Mesenchymal stem cell (in vitro differentiated cells and primary cell): Measurements from ENCODE around the gene PKN3.

Source experiments
- DNase-seq: peaks from one replicate; pipeline ENCODE4 v3.0.0-alpha.2; 2013
- H2AFZ ChIP-seq: one replicate; pipeline ENCODE4 v1.6.1; 2013; ENCODE audit warnings: low read depth, mild to moderate bottlenecking, control low read depth, inconsistent platforms, low read length, moderate library complexity
- H2AK5ac ChIP-seq: 2 replicates; pipeline ENCODE4 v1.6.1; 2013; ENCODE audit warnings: low read length, moderate library complexity, mild to moderate bottlenecking, inconsistent platforms; ENCODE audit not compliant: severe bottlenecking
- H2BK120ac ChIP-seq: one replicate; pipeline ENCODE4 v1.6.1; 2013; ENCODE audit warnings: low read depth, mild to moderate bottlenecking, inconsistent platforms, low read length, moderate library complexity
- H2BK12ac ChIP-seq, 2 experiments: one replicate each; pipeline ENCODE4 v1.6.1; 2013; ENCODE audit warnings: inconsistent platforms in 2 of 2, low read length in 2 of 2, mild to moderate bottlenecking in 2 of 2, moderate library complexity in 2 of 2, control low read depth in 1 of 2
- H2BK15ac ChIP-seq: one replicate; pipeline ENCODE4 v1.6.1; 2013; ENCODE audit warnings: mild to moderate bottlenecking, low read depth, inconsistent platforms; ENCODE audit not compliant: poor library complexity, severe bottlenecking
- H2BK5ac ChIP-seq: 2 replicates; pipeline ENCODE4 v1.6.1; 2013; ENCODE audit warnings: low read depth, mild to moderate bottlenecking, low read length, control low read depth, inconsistent platforms; ENCODE audit not compliant: poor library complexity, severe bottlenecking
- H3K14ac ChIP-seq, 2 experiments: one replicate each; pipeline ENCODE4 v1.6.1; 2013; ENCODE audit warnings: inconsistent platforms in 2 of 2, low read length in 2 of 2, control low read depth in 1 of 2, mild to moderate bottlenecking in 1 of 2, moderate library complexity in 1 of 2
- H3K18ac ChIP-seq, 2 experiments: one replicate each; pipeline ENCODE4 v1.6.1; 2013; ENCODE audit warnings: inconsistent platforms in 2 of 2, low read length in 2 of 2, control low read depth in 1 of 2, low read depth in 1 of 2, mild to moderate bottlenecking in 1 of 2
- H3K23ac ChIP-seq, 2 experiments: one replicate each; pipeline ENCODE4 v1.6.1; 2013; ENCODE audit warnings: inconsistent platforms in 2 of 2, low read length in 2 of 2, mild to moderate bottlenecking in 2 of 2, moderate library complexity in 2 of 2, control low read depth in 1 of 2
- H3K27ac ChIP-seq: 2 replicates; pipeline ENCODE4 v1.5.1; 2013; ENCODE audit warnings: mild to moderate bottlenecking, moderate library complexity, low read length, control low read depth, inconsistent platforms; ENCODE audit not compliant: poor library complexity, severe bottlenecking
- H3K27me3 ChIP-seq, 2 experiments: 2 replicates each; pipeline versions ENCODE4 v1.6.1 to v1.7.0; 2013; ENCODE audit warnings: low read length in 2 of 2, mild to moderate bottlenecking in 2 of 2, moderate library complexity in 2 of 2, control low read depth in 1 of 2, inconsistent platforms in 1 of 2; ENCODE audit not compliant: control insufficient read depth in 1 of 2, insufficient read depth in 1 of 2
- H3K36me3 ChIP-seq, 2 experiments: 2 replicates each; pipeline versions ENCODE4 v1.6.1 to v1.7.0; 2013; ENCODE audit warnings: low read length in 2 of 2, control low read depth in 1 of 2, inconsistent platforms in 1 of 2, low read depth in 1 of 2, mild to moderate bottlenecking in 1 of 2; ENCODE audit not compliant: insufficient read depth in 2 of 2, control insufficient read depth in 1 of 2
- H3K4ac ChIP-seq, 2 experiments: one replicate each; pipeline ENCODE4 v1.6.1; 2013; ENCODE audit warnings: inconsistent platforms in 2 of 2, low read length in 2 of 2, mild to moderate bottlenecking in 2 of 2, moderate library complexity in 2 of 2, control low read depth in 1 of 2, low read depth in 1 of 2
- H3K4me1 ChIP-seq: 2 replicates; pipeline ENCODE4 v1.6.1; 2013; ENCODE audit warnings: low read depth, low read length, control low read depth; ENCODE audit not compliant: control insufficient read depth, insufficient read depth
- H3K4me2 ChIP-seq: 2 replicates; pipeline ENCODE4 v1.6.1; 2013; ENCODE audit warnings: low read length, mild to moderate bottlenecking, inconsistent platforms; ENCODE audit not compliant: poor library complexity, severe bottlenecking
- H3K4me3 ChIP-seq, 2 experiments: 2 replicates each; pipeline versions ENCODE4 v1.5.1 to v1.7.0; 2013; ENCODE audit warnings: low read length in 2 of 2, mild to moderate bottlenecking in 2 of 2, control low read depth in 1 of 2, low read depth in 1 of 2; ENCODE audit not compliant: insufficient read depth in 1 of 2
- H3K79me1 ChIP-seq: replicated peaks from 2 replicates; pipeline ENCODE4 v1.6.1; 2013; ENCODE audit warnings: mild to moderate bottlenecking, control low read depth, low read length, inconsistent platforms; ENCODE audit not compliant: poor library complexity, severe bottlenecking
- H3K9ac ChIP-seq: 2 replicates; pipeline ENCODE4 v1.7.0; 2013; ENCODE audit warnings: mild to moderate bottlenecking, low read length, moderate library complexity
- H3K9me3 ChIP-seq: 2 replicates; pipeline ENCODE4 v1.7.0; 2013; ENCODE audit warnings: mild to moderate bottlenecking, low read length; ENCODE audit not compliant: control insufficient read depth
- H4K8ac ChIP-seq: one replicate; pipeline ENCODE4 v1.6.1; 2013; ENCODE audit warnings: inconsistent platforms, mild to moderate bottlenecking, low read length, moderate library complexity
- H4K91ac ChIP-seq: one replicate; pipeline ENCODE4 v1.6.1; 2013; ENCODE audit warnings: mild to moderate bottlenecking, low read length, inconsistent platforms
- WGBS: methylation state at CpG from one replicate; pipeline ENCODE4 v1.1.7; 2013; ENCODE audit warnings: mixed read lengths; 5-methylcytosine and 5-hydroxymethylcytosine counted together

Gene PKN3

DNA sequence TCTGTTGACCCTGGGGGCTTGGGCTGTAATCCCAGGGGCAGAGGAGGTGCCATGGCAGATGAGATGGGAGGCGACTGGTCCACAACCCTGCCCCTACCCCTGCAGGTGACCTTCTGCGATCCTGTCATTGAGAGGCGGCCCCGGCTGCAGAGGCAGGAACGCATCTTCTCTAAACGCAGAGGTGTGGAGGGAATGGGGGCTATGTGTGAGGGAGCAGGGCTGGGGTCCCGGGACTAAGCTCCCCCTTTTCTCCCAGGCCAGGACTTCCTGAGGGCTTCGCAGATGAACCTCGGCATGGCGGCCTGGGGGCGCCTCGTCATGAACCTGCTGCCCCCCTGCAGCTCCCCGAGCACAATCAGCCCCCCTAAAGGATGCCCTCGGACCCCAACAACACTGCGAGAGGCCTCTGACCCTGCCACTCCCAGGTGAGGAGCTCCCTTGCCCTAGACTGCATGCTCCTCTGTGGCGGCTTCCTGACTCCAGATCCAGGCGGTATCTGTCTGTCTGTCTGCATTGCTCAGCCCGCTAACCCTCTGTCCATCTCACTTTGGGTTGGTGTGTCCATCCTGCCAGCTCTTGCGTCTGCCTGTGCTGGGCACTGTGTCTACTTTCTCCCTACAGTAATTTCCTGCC lies 11.8 kb downstream of the PKN3 start:
- no peak overlapping the region for H3K4ac ChIP-seq
- H2AFZ ChIP-seq: no peak overlapping the region
- peaks cover 0 to 23% of the 10 kb centered on the region in 2 experiments for H3K36me3 ChIP-seq
- no peak overlapping the region for H2BK5ac ChIP-seq
- no peaks in the 10 kb centered on the region for H3K27me3 ChIP-seq
- H2BK15ac ChIP-seq: no peak overlapping the region
- H4K8ac ChIP-seq: no peak overlapping the region
- no peak for DNase-seq
- no peak overlapping the region for H3K14ac ChIP-seq
- 95% methylated on average over 18 of the region's 19 CpGs for WGBS
- no peak overlapping the region for H3K27ac ChIP-seq
- H3K79me1 ChIP-seq: no peaks in the 10 kb centered on the region
- no peak overlapping the region for H2BK120ac ChIP-seq
- H2BK12ac ChIP-seq: no peak overlapping the region
- H3K4me2 ChIP-seq: no peak overlapping the region
- H3K23ac ChIP-seq: no peak overlapping the region
- H3K9ac ChIP-seq: no peak overlapping the region
- no peaks in the 10 kb centered on the region for H3K4me1 ChIP-seq
- H4K91ac ChIP-seq: no peak overlapping the region
- H3K18ac ChIP-seq: no peak overlapping the region
- H3K4me3 ChIP-seq: no peak overlapping the region
- no peaks in the 10 kb centered on the region for H3K9me3 ChIP-seq
- H2AK5ac ChIP-seq: no peak overlapping the region

DNA sequence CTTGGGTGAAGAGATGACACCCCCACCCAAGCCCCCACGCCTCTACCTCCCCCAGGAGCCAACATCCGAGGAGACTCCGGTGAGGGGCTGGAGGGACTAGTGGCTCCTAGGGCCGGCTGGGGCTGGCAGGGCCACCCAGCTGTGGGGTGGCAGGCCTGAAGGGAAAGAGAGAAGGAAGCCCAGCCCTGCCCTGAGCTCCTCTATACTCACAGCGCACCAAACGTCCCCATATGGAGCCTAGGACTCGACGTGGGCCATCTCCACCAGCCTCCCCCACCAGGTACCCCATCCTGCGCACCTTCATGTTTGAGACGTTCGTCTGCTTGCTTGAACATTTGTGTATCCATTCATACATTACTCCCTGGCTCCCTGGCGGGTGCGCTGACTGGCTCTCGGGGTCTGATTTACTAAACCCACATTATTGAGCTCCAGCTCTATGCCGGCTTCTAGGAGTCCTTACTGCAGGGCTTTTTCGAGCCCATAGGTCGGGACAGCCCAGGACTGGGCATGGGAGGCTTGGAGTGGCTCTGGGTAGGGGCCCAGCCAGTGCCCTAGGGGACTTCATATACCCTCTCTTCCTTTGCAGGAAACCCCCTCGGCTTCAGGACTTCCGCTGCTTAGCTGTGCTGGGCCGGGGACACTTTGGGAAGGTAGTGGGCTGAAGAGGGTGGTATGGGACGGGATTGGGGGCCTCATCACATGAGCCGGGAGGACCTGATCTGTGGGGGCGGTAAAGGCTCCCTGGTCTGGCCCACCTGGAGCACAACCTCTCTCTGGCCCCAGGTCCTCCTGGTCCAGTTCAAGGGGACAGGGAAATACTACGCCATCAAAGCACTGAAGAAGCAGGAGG lies 12.5 kb downstream of the PKN3 start:
- H2BK120ac ChIP-seq: no peak overlapping the region
- H3K23ac ChIP-seq: no peak overlapping the region
- H2BK12ac ChIP-seq: no peak overlapping the region
- no peak overlapping the region for H3K27ac ChIP-seq
- H4K8ac ChIP-seq: no peak overlapping the region
- no peaks in the 10 kb centered on the region for H3K9me3 ChIP-seq
- H3K4me3 ChIP-seq: no peak overlapping the region
- H3K27me3 ChIP-seq: no peaks in the 10 kb centered on the region
- no peak overlapping the region for H3K9ac ChIP-seq
- H3K4ac ChIP-seq: no peak overlapping the region
- H3K4me1 ChIP-seq: no peaks in the 10 kb centered on the region
- H3K36me3 ChIP-seq: peaks cover 0 to 26% of the 10 kb centered on the region in 2 experiments
- no peak for DNase-seq
- 91% methylated on average over 24 of the region's 24 CpGs for WGBS
- no peak overlapping the region for H3K14ac ChIP-seq
- no peaks in the 10 kb centered on the region for H3K79me1 ChIP-seq
- no peak overlapping the region for H3K18ac ChIP-seq
- no peak overlapping the region for H2AFZ ChIP-seq
- H4K91ac ChIP-seq: no peak overlapping the region
- no peak overlapping the region for H2BK15ac ChIP-seq
- no peak overlapping the region for H2AK5ac ChIP-seq
- H2BK5ac ChIP-seq: no peak overlapping the region
- no peak overlapping the region for H3K4me2 ChIP-seq

DNA sequence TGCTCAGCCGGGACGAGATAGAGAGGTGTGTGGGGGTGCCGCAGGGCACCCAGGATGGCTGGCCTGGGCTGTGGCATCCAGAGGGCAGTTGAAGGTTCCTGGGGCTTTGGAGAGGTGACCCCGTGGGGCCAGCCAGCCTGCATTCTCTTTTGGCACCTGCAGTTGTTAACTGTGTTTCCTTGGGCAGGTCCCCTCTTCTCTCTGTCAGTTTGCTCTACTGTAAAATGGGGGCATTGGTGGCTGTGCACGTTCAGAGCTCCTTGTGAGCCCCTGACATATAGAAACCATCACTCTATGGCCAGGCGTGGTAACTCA lies 13.1 kb downstream of the PKN3 start:
- no peak overlapping the region for H3K23ac ChIP-seq
- no peak overlapping the region for H3K18ac ChIP-seq
- DNase-seq: no peak
- 94% methylated on average over 6 of the region's 6 CpGs for WGBS
- H3K4me2 ChIP-seq: no peak overlapping the region
- no peaks in the 10 kb centered on the region for H3K27me3 ChIP-seq
- H4K8ac ChIP-seq: no peak overlapping the region
- no peak overlapping the region for H2AK5ac ChIP-seq
- peaks cover 2% of the 10 kb centered on the region for H3K4me1 ChIP-seq
- H3K4me3 ChIP-seq: no peak overlapping the region
- peaks cover 0 to 32% of the 10 kb centered on the region in 2 experiments for H3K36me3 ChIP-seq
- no peak overlapping the region for H2BK12ac ChIP-seq
- no peak overlapping the region for H3K14ac ChIP-seq
- no peak overlapping the region for H4K91ac ChIP-seq
- H2BK120ac ChIP-seq: no peak overlapping the region
- no peak overlapping the region for H2BK5ac ChIP-seq
- no peak overlapping the region for H3K9ac ChIP-seq
- H2BK15ac ChIP-seq: no peak overlapping the region
- H3K79me1 ChIP-seq: no peaks in the 10 kb centered on the region
- H3K4ac ChIP-seq: no peak overlapping the region
- H2AFZ ChIP-seq: no peak overlapping the region
- no peak overlapping the region for H3K27ac ChIP-seq
- no peaks in the 10 kb centered on the region for H3K9me3 ChIP-seq

DNA sequence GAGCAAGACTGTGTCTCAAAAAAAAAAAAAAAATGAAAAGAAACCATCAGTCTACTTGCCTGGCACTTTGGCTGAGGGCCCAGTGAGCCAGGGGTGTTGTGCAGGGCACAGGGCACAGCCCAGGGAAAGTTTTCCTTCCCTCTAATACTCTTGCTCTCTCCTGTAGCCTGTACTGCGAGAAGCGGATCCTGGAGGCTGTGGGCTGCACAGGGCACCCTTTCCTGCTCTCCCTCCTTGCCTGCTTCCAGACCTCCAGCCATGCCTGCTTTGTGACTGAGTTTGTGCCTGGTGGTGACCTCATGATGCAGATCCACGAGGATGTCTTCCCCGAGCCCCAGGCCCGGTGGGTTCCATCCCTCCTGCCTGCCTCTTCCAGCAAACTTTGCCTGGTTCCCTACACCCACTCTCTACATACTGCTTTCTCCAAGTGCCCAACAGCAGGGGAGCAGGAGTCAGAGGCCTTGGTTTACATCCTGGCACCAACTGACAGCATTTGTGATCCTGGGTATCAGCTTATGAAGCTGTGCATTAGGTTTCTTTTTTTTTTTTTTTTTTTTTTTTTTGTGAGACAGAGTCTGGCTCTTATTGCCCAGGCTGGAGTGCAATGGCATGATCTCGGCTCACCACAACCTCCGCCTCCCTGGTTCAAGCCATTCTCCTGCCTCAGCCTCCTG lies 14.4 kb downstream of the PKN3 start:
- peaks cover 5 to 45% of the 10 kb centered on the region in 2 experiments for H3K36me3 ChIP-seq
- 100% methylated on average over 5 of the region's 7 CpGs for WGBS
- H3K4me1 ChIP-seq: peaks cover 4% of the 10 kb centered on the region

More for the DNA sequence above, 14.4 kb downstream of the PKN3 start:
- Histone ChIP-seq H2AK5ac (no peak overlapping the region), H4K8ac (no peak overlapping the region), H3K27ac (no peak overlapping the region), H3K4me3 (no peak overlapping the region), H2BK12ac (no peak overlapping the region), H3K23ac (no peak overlapping the region), H2AFZ (no peak overlapping the region), H2BK15ac (no peak overlapping the region), H3K27me3 (no peaks in the 10 kb centered on the region), H4K91ac (no peak overlapping the region), H3K4me2 (no peak overlapping the region), H3K9ac (no peak overlapping the region), H3K14ac (no peak overlapping the region), H3K79me1 (no peaks in the 10 kb centered on the region), H3K4ac (no peak overlapping the region), H2BK5ac (no peak overlapping the region), H2BK120ac (no peak overlapping the region), H3K18ac (no peak overlapping the region), H3K9me3 (no peaks in the 10 kb centered on the region)
- no peak for DNase-seq
